HG02970 (cell line): Measurements from ENCODE around the gene PSMD11.

Experiments
- ATAC-seq: cut with Tn5 transposase; IDR thresholded peaks from one replicate; pipeline ENCODE4 v1.9.1; 2021; ENCODE audit warnings: mild to moderate bottlenecking, moderate library complexity, moderate number of reproducible peaks; ENCODE audit not compliant: unreplicated experiment, low FRiP score

PSMD11 gene

GRCh38 chr17:32488604-32489180 lies 44.4 kb downstream of the PSMD11 start:
- ATAC-seq = no peak

GRCh38 chr17:32489320-32490100 lies 45.2 kb downstream of the PSMD11 start:
- ATAC-seq = no peak

- ATAC-seq = no peak
Measured at GRCh38 chr17:32490101-32490482, 45.8 kb downstream of the PSMD11 start.

- no peak for ATAC-seq
Measured at GRCh38 chr17:32491371-32492263, 47.3 kb downstream of the PSMD11 start.

- no peak for ATAC-seq
Measured at GRCh38 chr17:32492264-32492589, 47.9 kb downstream of the PSMD11 start.

GRCh38 chr17:32492648-32493289 lies 48.5 kb downstream of the PSMD11 start:
- no peak for ATAC-seq

- no peak for ATAC-seq
Measured at GRCh38 chr17:32493571-32493970, 49.3 kb downstream of the PSMD11 start.

- no peak for ATAC-seq
Measured at GRCh38 chr17:32493976-32494513, 49.7 kb downstream of the PSMD11 start.

GRCh38 chr17:32494621-32495358 lies 50.5 kb downstream of the PSMD11 start:
- no peak for ATAC-seq

GRCh38 chr17:32495359-32496231 lies 51.3 kb downstream of the PSMD11 start:
- no peak for ATAC-seq

- no peak for ATAC-seq
Measured at GRCh38 chr17:32496395-32497073, 52.2 kb downstream of the PSMD11 start.

- ATAC-seq = no peak
Measured at GRCh38 chr17:32497431-32498205, 53.3 kb downstream of the PSMD11 start.

- no peak for ATAC-seq
Measured at GRCh38 chr17:32498391-32498790, 54.1 kb downstream of the PSMD11 start.

- no peak for ATAC-seq
Measured at GRCh38 chr17:32502013-32502412, 57.7 kb downstream of the PSMD11 start.

- no peak for ATAC-seq
Measured at GRCh38 chr17:32502710-32503109, 58.4 kb downstream of the PSMD11 start.

GRCh38 chr17:32503251-32504165 lies 59.2 kb downstream of the PSMD11 start:
- ATAC-seq = peak; percentile 73
